GM23248 (cell line): Measurements from ENCODE around the gene PLCB4.

Experiments used
- EZH2 ChIP-seq: fragments of 200-600 bp; sonication (generic); IDR thresholded peaks from 2 replicates; pipeline ENCODE4 v1.6.1; 2018; ENCODE audit warnings: antibody characterized with exemption, mild to moderate bottlenecking; ENCODE audit not compliant: insufficient read depth, poor library complexity, severe bottlenecking
- EZH2phosphoT487 ChIP-seq: fragments of 200-600 bp; sonication (generic); IDR thresholded peaks from 2 replicates; pipeline ENCODE4 v1.6.1; 2018; ENCODE audit warnings: antibody characterized with exemption, moderate library complexity, mild to moderate bottlenecking, low read depth; ENCODE audit not compliant: insufficient read depth

GRCh38 chr20:9500121-9500520 lies 431.2 kb downstream of the PLCB4 start:
- no peak for TF ChIP-seq EZH2phosphoT487
- TF ChIP-seq EZH2, result no peak
